ENCODE results near the gene A4GNT.
A peak's percentile ranks its signal among the peaks of the same experiment; 100 is the strongest.

A4GNT gene

DNA sequence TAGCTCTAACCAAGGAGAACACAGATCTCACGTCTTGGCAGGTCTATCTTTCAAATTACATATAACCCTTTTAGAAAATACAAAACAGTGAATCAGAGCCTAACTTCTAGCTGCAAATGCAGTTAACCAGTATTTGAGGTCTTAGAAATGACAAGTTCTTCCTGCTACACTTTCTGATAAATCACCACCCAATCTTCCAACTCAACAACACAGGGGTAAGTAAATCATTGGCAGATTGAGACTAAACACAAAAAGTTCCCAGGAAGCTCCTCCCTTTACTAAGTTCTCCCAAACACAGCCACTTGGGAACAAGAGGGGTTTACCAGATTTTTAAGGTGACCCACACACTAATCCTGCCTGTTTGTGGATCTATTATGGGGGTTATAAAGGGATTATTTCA, at the start of gene A4GNT:
Gene A4GNT, minus strand, starts transcription at position 152 of the 400 bp plus-strand sequence. CDS start 1,134 bp downstream, outside the sequence.
- DNase-seq, result no peak
- Mint-ChIP-seq H3K4me3 (no peak within 1 kb of the TSS), H3K27me3 (ENCODE audit: low read depth, poor library complexity) (peaks cover 14% of the 10 kb centered on the region), H3K27ac (no peak within 1 kb of the TSS), H3K36me3 (ENCODE audit: low read depth) (no peaks in the 10 kb centered on the region), H3K4me1 (no peaks in the 10 kb centered on the region), H3K9me3 (no peaks in the 10 kb centered on the region)
- TF ChIP-seq, protein P1, sequence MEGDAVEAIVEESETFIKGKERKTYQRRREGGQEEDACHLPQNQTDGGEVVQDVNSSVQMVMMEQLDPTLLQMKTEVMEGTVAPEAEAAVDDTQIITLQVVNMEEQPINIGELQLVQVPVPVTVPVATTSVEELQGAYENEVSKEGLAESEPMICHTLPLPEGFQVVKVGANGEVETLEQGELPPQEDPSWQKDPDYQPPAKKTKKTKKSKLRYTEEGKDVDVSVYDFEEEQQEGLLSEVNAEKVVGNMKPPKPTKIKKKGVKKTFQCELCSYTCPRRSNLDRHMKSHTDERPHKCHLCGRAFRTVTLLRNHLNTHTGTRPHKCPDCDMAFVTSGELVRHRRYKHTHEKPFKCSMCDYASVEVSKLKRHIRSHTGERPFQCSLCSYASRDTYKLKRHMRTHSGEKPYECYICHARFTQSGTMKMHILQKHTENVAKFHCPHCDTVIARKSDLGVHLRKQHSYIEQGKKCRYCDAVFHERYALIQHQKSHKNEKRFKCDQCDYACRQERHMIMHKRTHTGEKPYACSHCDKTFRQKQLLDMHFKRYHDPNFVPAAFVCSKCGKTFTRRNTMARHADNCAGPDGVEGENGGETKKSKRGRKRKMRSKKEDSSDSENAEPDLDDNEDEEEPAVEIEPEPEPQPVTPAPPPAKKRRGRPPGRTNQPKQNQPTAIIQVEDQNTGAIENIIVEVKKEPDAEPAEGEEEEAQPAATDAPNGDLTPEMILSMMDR (IDR thresholded peaks at IDR 0.05), result no peak

DNA sequence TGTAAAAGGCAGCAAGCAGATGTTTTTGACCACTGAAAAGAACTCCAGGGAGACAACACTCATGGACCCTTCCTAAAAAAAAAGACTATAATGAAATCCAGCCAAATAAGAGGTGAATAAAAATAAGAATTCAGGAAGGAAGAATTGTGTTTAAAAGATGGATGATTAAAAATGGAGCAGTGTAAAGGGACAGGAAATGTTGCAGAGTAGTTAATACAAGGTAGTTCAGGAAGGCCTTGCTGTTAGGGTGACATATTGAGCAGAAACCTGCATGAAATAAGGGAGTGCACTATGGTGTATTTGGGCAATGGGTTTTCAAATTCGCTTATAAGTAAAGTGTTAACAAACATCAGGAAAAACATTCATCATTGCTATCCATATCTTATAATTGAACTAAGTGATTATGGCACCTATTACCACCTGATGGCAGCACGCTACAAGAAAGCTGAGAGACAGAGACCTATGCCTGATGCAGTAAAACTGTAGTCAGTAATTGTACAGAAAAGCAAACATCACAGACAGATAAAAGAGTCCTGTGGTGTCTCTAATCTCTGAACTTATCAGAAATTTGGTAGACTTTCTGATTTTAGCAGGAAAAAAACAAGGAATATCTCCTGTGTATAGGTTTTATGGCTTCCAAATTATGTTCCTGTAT, 48.3 kb upstream of the A4GNT start:
- Mint-ChIP-seq H3K9me3 (peaks cover 17% of the 10 kb centered on the region), H3K27ac (no peak overlapping the region), H3K27me3 (ENCODE audit: low read depth, poor library complexity) (peaks cover 70% of the 10 kb centered on the region), H3K36me3 (ENCODE audit: low read depth) (peaks cover 7% of the 10 kb centered on the region), H3K4me3 (no peak overlapping the region), H3K4me1 (peaks cover 11% of the 10 kb centered on the region)
- no peak for DNase-seq
- TF ChIP-seq, protein P1 (IDR thresholded peaks at IDR 0.05), result no peak

DNA sequence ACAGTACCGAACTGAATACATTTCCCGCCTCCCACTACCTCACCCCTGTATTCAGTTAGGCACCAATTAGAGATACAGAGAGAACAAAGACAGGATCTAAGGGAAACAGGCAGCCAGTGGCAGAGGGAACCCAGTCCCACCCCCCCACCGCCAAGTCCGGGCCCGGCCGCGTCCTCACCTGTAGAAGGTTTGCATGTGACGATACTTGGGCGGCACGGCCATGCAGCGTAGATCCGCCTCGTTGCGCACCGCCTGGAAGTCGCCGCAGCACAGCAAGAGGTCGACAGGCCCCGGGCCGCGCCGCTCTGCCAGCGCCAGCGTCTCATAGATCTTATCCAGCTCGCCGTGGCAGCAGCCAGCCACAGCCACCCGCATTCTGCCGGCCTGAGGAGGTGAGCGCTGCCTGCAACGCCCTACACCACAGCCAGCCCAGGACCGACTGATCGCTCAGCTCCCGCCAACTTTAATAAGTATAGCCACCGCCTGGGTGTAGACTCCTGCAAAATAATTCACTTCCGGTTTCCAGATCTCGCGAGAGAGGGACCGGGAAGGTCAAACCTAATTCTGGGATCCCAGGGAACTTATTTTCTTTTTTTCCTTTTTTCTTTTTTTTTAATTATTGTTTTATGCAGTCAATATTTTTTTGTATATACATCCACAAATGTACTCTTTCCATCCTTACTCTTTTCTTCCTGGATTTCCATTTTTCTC, 42.4 kb upstream of the A4GNT start, which contains the start of gene DBR1:
Gene DBR1, minus strand, starts transcription at position 501 of the 711 bp plus-strand sequence. Its CDS starts 126 bp downstream, at position 375.
- peaks cover 29% of the 10 kb centered on the region for H3K4me1 Mint-ChIP-seq
- H3K4me3 Mint-ChIP-seq, result peak within 1 kb of the TSS; percentile 94
- peaks cover 40% of the 10 kb centered on the region for H3K36me3 Mint-ChIP-seq (ENCODE audit: low read depth)
- H3K27me3 Mint-ChIP-seq (ENCODE audit: low read depth, poor library complexity), result peaks cover 21% of the 10 kb centered on the region
- TF ChIP-seq, protein P1 (IDR thresholded peaks at IDR 0.05), result no peak
- H3K27ac Mint-ChIP-seq, result peak within 1 kb of the TSS; percentile 93
- peak; percentile 74 for DNase-seq
- peaks cover 23% of the 10 kb centered on the region for H3K9me3 Mint-ChIP-seq

DNA sequence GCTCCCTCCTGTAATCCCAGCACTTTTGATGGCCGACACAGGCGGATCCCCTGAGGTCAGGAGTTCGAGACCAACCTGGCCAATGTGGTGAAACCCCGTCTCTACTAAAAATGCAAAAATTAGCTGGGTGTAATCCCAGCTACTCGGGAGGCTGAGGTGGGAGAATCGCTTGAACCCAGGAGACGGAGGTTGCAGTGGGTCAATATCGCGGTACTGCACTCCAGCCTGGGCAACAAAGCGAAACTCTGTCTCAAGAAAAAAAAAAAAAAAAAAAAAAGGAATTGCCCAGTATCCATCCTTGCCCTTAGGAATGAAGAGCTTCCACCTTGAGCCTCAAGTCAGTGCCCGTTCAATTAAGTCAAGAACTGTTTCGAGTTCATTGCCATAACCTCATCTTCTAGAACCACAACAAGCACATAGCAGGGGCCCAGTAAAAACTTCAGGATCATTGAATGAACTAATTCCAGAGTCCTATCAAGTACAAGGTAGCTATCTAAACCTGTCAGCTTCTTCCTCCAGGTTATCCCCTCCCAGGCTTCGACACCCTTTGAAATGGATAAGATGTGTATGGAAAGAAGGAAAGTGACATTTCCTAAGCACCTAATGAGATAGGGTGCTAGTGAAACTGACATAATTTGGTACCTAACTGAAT, 41.7 kb upstream of the A4GNT start:
- TF ChIP-seq, protein P1 (IDR thresholded peaks at IDR 0.05), result no peak
- H3K36me3 Mint-ChIP-seq (ENCODE audit: low read depth), result peaks cover 43% of the 10 kb centered on the region
- DNase-seq, result no peak
- peaks cover 14% of the 10 kb centered on the region for H3K27me3 Mint-ChIP-seq (ENCODE audit: low read depth, poor library complexity)
- H3K9me3 Mint-ChIP-seq, result peaks cover 23% of the 10 kb centered on the region
- peak overlapping the region; percentile 93 for H3K27ac Mint-ChIP-seq
- H3K4me3 Mint-ChIP-seq, result peak overlapping the region; percentile 94
- H3K4me1 Mint-ChIP-seq, result peaks cover 29% of the 10 kb centered on the region

DNA sequence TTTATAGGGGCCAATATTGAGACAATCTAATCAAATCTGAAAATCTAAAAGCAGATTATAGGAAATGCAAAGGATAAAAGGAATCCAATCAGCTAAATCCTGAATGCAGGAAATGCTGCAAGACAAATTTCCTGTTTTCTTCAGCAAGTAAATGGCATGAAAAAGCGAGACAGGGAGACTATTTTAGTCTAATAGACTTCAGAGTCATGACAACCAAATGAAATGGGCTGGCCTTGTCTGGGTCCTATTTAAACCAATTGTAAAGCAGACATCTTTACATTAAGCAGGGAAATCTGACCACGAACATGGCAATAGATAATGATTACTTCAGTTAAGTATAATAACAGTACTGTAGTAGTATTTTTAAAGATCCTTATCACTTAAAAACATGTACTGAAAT, 40.4 kb upstream of the A4GNT start:
- DNase-seq, result no peak
- H3K4me3 Mint-ChIP-seq, result peak overlapping the region; percentile 94
- peaks cover 53% of the 10 kb centered on the region for H3K36me3 Mint-ChIP-seq (ENCODE audit: low read depth)
- H3K9me3 Mint-ChIP-seq, result peaks cover 20% of the 10 kb centered on the region
- H3K27ac Mint-ChIP-seq, result no peak overlapping the region
- H3K27me3 Mint-ChIP-seq (ENCODE audit: low read depth, poor library complexity), result peaks cover 8% of the 10 kb centered on the region
- TF ChIP-seq, protein P1 (IDR thresholded peaks at IDR 0.05), result no peak
- H3K4me1 Mint-ChIP-seq, result peaks cover 29% of the 10 kb centered on the region

Data from nephron progenitor cell (in vitro differentiated cells).